Left lobe of liver (tissue), 2 donors: ENCODE results near the gene FMN2. TPM values are rescaled to one million over a fixed set of nuclear protein-coding genes. Genes with fewer than 3 reads are reported as not detected.

Experiments used
- ATAC-seq: fragments of 200-7000 bp; cut with Tn5 transposase; one replicate; pipeline ENCODE4 v1.9.1; 2020; ENCODE audit warnings: mild to moderate bottlenecking, moderate library complexity
- DNase-seq: peaks from one replicate; pipeline ENCODE4 v3.0.0-alpha.2; 2020; ENCODE audit warnings: low spot score
- total RNA-seq: library from RNA; stranded (reverse); gene quantifications from one replicate; pipeline ENCODE4 v1.2.1, GENCODE V29; 2021
- donor health status: DM: no; HTN: no; CAD: no; lungs with moderate emphysema.
- donor health status: DM: no; HTN: yes; CAD: no.

Gene FMN2
- total RNA-seq, 1 donor from 2014 or later = not detected

DNA sequence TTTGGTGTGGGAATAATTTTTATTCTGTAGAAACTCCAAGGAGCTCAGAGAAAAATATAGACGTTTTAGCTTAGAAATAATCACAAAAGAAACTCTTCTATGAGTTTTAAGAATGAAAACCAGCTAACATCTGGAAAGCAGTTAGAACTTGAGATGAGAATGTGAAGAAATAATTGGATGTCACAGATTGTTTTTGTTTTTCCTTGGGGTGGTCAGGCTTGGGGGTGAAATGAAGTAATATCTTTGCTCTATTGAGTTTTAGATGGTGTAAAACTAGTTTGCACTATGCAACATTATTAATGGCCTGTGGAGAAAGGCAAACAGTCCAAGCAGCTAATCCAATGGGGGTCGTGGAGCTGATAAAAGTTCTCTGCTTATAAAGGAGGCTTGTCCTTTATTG, 101.2 kb downstream of the FMN2 start:
- no peak for ATAC-seq

DNA sequence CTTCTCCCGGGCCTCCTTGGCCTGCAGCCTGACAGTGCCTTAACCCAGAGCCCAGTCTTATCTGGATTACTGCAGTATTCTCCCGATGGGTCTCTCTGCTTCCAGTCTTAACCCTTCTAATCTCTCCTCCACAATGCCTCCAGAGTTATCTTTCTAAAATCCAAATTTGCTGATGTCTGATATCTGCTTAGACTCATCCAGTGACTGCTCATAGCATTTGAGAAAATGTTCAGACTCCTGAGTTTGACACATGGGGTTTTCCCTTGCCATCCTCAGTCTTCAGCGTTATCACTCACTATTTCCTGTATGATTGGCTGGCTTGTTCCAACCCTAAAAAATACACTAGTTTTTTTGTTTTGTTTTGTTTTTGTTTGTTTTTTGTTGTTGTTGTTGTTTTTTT, 102.0 kb downstream of the FMN2 start:
- no peak for DNase-seq
- no peak for ATAC-seq

More for the DNA sequence above, 101.2 kb downstream of the FMN2 start:
- no peak for DNase-seq

DNA sequence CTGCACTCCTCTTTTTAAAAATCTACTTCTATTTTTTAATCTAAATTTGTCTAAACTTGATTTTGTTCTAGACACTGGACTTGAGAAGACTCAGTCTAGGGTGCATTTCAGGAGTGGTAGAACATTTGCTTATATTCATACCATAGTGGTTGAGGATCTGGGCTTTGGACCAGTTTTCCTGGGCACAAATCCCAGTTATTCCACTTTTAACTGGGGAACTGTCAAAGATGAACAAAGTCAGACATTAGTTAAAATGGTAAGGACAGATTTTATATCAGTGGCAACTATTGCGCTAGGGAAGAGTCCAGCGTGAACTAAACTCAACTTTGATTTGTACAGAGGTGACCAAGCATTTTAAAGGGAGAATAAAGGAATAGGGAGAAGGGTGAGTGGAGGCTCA, 102.4 kb downstream of the FMN2 start:
- ATAC-seq (no peak), DNase-seq (no peak)

DNA sequence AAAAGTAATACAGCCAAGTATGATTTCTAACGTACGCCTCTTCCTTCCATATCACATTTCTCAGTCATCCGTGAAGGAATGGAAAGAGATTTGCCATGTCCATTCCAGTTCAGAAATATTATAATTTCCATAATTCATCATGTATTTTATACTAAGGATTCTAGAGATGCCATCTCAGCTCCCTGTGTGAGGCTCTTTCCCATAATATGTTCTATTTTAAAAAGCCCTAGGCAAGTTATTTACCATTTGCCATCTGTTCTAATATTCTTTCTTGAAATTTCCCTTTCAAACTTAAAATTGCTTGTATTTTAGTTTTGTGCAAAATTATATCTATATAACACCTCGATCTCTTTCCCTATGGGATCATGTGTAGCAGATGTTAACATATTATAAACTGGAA, 106.7 kb downstream of the FMN2 start:
- DNase-seq (no peak), ATAC-seq (no peak)

DNA sequence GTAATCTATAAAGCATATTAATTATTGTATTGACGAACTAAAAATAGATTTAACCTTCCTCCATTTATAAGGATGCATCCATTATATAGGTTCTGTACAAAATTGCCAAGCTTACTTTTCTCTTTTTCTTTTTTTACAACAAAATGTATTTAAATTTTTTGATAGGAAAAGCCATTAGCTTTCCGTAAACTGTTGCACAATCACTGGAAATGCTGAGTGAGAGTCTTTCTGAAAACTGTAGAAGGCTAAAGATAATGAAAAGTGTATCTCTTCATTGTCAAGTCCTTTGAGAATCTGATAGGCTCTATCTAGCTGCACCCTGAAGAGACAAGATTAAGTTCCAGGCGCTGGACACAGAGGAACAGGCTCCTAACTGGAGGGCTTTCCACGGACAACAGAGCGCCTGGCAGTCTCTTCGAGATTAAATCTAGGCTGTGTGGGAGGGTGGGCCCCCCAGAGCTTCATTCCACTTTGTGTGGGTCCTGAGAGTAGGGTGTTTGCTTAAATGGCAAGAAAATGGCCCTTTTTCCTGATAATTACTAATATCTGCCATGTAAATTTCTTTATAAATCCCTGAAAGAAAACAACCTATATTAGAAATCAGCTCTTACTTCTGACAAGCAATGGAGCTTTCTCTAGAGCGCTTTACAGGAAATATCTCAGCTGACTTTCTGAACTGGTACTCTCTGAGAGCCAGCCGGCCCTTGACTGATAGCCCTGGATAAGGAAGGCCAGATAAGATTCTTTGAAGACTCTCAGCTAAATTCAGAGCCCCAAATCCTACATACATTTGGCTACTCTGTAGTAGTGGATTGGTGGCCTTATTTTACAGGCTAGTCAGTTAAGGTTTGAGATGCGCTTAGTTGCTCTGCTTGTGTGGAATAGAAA, 108.3 kb downstream of the FMN2 start:
- DNase-seq (no peak), ATAC-seq (no peak)

DNA sequence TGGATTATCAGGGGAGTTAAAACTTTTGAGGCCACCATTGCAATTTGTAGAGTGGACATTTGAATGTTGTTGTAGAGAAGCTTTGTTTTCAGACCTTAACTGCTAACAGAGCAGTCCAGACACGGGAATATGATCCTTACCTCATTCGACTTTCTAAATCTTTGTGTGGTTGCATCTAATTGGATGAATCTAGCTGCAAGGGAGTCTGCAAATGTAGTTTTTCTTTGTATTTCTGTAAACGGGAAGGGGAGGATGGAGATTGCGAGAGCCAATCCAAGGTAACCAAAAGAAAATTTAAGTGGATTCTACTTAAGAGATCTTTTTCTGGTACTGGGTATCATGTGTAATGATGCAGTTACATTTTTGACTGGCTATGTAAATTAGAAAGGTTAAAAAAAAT, 110.2 kb downstream of the FMN2 start:
- ATAC-seq (no peak), DNase-seq (no peak)

DNA sequence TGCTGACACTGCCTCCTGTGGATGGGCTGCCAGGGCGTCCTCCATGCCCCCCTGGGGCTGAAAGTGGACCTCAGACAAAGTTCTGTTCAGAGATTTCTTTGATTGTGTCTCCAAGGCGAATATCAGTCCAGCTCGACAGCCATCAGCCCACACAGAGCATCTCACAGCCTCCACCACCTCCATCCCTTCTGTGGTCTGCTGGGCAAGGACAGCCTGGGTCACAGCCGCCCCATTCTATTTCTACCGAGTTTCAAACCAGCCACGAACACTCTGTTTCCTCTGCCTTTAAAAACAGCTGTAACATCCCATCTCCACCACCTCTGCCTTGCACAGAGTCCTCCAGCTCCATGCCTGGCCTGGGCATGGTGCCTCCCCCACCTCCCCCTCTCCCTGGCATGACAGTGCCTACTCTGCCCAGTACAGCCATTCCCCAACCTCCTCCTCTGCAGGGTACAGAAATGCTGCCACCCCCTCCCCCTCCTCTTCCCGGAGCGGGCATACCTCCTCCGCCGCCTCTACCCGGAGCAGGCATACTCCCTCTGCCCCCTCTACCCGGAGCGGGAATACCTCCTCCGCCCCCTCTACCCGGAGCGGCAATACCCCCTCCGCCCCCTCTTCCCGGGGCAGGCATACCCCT, 115.5 kb downstream of the FMN2 start:
- ATAC-seq (no peak), DNase-seq (no peak)

DNA sequence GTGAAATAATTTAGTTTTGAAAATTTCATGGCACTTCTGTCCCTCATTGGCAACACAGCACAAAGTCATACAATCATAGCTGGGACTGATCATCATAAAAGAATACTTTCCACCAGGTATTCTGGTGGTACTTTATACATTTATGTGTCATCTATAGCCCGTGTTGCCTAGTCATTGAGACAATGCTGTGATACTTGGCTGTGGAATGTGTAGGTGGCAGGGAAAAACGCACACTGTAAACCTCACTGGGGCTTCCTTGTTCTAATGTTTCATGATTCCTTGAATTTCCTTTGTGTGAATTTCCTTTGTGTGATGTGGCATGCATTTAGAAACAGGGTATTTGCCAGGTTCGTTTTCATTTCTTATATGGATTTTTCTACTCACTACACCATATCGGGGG, 118.3 kb downstream of the FMN2 start:
- no peak for DNase-seq
- no peak for ATAC-seq

DNA sequence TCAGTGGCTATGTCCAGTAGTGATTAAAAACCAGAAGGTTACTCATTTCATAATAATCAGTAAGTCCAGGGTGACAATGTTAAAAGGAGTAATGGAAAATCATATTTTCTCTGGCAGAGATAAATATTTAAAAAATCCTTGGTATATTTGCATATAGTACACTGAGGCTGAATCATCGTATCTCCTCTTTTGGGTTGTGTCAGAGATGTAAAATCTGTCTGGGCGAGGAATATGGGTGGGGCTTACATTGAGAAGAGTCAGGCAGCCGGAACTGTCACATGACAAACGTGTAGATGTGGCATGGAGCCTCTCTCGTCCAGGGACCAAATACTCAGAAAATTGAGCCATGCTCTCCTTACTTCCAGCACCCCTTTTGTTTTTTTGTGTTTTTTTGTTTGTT, 120.9 kb downstream of the FMN2 start:
- ATAC-seq (no peak), DNase-seq (no peak)

DNA sequence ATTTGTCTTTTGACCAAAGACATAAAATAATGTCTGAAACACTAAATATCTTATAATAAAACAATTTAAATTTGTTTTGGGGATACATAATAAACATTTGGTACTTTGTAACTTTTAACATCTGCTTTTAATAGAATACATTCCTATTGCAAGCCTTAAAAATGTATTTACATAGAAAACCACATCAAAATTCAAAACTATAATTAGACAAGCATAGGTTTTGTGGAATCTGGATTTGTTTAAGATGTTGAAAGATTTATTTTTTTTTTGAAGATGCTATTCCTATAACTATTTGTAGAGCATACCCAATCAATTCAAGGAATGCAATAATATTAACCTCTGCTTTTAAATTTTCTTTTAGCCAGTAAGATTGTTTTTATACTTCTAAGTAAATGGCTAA, 125.7 kb downstream of the FMN2 start:
- DNase-seq (no peak), ATAC-seq (no peak)

DNA sequence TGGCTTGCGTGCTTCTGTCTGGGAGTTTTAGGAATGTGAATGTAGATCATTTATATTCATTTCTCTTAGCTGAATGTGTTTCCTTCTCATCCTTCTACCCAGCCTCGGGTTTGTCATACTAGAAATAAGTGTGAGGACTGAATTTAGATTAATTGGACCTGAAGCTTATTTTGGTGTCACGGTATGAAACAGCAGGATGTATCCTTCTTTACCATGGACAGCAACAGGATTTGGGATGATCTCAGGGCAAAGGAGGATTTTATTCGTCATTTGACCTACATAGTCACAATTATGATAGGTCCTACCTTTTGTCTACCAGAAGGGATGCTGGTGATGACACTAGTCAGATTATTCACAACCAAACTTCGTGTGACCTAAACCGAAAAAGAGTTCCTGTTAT, 127.4 kb downstream of the FMN2 start:
- DNase-seq (no peak), ATAC-seq (no peak)

DNA sequence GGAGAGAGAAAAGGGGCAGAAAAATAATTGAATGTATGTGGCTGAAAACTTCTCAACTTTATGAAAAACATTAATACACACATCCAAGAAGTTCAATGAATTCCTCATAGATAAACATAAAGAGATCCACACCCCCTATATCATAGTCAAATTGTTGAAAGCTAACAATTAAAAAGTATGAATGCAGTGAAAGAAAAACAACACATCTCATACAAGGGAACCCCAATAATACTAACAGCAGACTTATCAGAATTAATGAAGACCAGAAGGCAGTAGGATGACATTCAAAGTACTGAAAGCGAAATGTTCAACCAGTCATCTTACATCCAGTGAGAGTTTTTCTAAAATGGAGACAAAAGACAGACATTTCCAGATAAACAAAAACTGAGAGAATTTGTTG, 134.4 kb downstream of the FMN2 start:
- ATAC-seq (no peak), DNase-seq (no peak)

DNA sequence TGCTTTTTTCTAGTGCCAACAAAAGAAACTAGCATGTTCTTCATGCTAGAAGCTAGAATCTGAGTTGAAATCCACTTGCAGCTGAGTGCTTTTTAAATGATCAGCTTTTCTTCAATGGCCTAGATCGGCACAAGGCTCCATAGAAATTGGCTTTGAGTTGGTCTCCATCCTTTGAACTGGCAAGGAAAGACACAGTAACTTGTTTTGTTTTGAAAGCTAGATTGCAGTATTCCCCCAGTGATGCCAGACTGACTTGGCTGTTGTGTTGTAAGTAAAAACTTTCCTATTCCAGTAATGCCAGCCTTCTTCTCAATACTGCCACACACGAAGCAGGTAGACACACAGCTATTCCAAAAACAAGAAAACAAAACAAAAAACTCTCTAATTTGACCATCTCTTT, 139.1 kb downstream of the FMN2 start:
- ATAC-seq = no peak
- no peak for DNase-seq

DNA sequence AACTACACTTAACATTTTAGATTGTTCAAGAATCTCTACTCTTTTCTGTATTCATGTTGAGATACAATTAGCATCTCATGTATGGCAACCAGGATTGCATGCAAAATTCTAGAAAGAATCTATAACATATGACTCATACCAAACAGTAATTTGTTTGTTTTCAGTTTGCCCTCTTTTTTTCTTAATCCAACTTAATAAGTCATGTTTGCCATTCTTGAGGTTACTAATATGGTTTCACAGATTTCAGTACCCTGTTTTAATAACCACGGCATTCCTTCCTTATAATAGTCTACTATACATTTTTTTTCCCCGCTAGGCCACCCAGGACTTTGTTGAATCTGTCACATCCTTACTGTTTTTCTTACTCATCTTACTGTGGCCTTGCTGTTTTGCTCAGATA, 140.8 kb downstream of the FMN2 start:
- no peak for ATAC-seq

DNA sequence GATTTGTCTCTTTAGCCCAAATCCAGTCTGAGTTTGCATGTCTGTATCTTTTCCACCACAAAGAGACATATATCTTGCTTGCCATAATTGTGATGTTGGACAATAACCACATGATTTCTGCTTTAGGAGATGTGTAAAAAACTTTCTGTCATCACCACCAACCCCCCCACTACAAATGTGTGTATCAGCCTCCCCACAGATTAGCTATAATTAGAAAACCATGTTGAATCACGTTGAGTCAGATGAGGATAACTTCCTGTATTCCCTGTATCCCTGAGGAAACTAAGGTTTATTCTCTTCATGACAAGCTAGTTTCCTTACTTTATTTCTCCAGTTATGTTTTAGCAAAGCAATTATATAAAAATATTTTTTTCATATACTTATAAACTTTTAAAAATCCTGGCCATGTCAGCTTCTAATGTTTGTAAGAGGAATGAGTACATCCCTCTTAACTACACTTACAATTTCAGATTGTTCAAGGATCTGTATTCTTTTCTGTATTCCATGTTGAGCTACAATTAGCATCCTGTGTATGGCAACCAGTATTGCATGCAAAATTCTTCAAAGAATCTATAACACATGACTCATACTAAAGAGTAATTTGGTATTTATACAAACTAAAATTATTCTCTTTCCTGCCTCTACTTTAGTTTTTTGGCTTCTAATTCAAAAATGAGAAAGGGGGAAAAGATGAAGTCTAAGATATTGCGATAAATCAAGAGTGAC, 143.0 kb downstream of the FMN2 start:
- no peak for ATAC-seq
- no peak for DNase-seq

More for the DNA sequence above, 140.8 kb downstream of the FMN2 start:
- no peak for DNase-seq

DNA sequence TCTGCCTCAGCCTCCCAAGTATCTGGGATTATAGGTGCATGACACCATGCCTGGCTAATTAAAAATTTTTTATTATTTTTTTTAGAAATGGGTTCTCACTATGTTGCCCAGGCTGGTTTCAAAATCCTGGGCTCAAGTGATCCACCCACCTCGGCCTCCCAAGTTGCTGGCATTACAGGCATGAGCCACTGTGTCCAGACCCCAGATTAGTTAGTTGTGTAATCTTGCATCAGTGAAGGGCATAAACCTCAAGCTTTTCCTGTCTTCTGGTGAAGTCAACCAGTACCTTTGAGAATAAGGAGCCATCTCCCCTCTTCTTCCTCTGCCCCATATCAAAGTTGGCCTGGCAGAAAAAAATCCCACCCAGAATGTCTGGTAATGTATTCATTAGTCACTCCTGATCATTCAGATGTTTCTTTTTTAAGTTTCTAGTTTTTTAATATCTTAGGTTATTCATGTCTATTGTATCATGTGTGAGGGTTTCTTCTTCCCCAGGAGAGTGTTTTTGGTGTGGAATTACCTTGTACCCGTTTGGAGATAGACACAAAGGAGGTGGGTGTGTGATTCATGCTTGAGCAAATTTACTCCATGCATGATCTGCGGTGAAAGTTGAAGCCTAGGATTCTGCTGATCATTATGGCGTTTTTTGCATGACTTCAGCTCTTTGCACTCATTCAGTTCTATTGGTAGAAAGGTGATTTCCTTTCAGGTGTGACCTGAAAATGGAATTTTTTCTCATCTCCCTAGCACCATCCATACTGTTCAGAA, 144.0 kb downstream of the FMN2 start:
- ATAC-seq (no peak), DNase-seq (no peak)

DNA sequence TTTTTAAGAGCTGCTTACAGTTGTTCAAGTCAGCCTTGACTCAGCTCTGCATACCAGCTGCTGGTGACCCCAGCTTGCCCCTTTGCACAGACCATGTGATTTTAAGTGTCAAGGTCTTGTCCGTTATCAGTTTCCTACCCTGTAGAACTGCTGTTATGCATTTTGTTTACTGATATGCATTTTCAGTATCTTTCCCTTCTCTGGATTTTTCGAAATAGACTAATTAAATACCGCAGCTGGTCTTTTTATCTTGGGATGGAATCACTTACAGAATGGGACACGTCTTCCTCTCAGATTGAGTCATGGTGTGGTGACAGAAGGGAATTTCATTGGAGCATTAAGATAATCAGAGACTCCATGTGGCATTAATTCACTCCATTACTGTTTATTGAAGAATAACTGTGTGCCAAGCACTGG, 145.6 kb downstream of the FMN2 start:
- ATAC-seq (no peak), DNase-seq (no peak)

DNA sequence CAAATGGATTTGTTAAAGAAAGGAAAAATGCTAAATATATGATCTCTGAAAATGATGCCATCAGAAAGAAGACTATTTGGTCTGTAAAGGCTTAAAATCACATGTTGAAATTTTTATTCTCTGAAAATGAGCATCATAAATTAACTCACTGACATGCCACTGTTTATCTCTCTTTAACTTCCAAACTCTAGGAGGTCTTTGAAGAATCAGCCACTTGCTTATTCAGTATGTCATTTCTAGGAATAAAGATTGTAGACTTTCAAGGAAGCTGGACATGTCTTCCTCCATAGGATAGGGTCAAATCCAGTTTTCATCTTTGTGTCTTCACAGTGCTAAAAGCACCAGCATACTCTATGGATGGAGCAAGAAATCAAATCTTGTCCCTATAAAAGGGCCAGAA, 147.6 kb downstream of the FMN2 start:
- no peak for ATAC-seq
- no peak for DNase-seq

DNA sequence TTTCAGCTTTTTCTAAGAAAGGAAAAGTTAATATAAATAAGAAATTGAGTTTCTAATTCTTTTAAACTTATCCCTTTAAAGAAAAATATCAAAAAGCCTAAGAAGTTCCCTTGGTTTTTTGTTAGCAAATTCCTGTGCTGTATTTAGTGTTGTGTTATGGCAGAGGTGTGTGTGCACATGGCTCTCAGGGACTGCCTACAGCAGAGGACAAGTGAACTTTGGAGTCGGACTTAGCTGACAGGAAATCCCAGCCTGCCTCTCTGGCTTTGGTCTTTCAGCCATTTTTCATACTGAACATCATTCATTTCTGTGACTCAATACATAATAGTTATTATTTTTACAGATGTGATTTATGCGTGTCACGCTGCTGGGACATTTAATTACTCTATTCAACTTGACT, 149.6 kb downstream of the FMN2 start:
- DNase-seq (no peak), ATAC-seq (no peak)

DNA sequence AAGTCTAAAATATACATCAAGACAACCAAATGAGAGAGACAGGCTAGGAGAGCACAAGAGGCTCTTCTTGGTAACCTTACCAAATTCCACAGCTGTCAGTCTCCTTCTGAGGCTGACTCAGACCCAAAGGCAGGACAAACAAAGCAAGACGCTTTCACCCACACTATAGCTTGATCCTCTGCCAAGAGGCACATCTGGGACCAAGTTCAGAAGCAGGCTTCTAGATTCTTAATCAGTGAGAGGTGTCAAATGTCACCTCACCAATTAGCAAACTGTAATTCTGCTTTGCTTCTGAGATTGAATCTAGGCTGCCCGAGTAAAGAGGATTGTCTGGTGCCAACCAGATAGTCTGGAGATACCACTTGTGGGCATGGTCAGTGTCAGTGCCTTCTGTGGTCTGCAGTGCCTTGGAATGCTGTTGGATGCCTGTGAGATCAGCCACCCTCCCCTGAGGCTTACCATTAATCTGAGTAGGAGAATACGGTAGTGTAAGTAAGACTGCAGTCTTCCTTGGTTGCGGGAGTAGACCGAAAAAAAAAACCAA, 151.0 kb downstream of the FMN2 start:
- ATAC-seq (no peak), DNase-seq (no peak)
